Gastrocnemius medialis (tissue), 4 donors: ENCODE measurements around the gene RXFP4. TPM values are rescaled to one million over a fixed set of nuclear protein-coding genes. Genes with fewer than 3 reads are reported as not detected.
A peak's percentile ranks its signal among the peaks of the same experiment; 100 is the strongest.

Source experiments
- ATAC-seq, 2 donors: fragments of 150-250 bp; one replicate each; pipeline ENCODE4 v1.9.1; 2016
- DNase-seq, 2 donors: peaks; one replicate each; pipeline ENCODE4 v3.0.0-alpha.2; 2019
- H3K27ac ChIP-seq, 4 donors: fragments of 200-600 bp; sonication (generic); 1 replicate in 1 of 4; 2 replicates in 3 of 4; pipeline ENCODE4 v1.5.1; 2016 to 2018; ENCODE audit warnings: mild to moderate bottlenecking in 2 of 4, moderate library complexity in 1 of 4
- H3K27me3 ChIP-seq, 3 donors: fragments of 200-600 bp; sonication (generic) in 2 of 3; 1 replicate in 1 of 3; 2 replicates in 2 of 3; pipeline versions ENCODE4 v1.5.1 to v1.6.0; 2016 to 2019; ENCODE audit warnings: mild to moderate bottlenecking in 1 of 3, moderate library complexity in 1 of 3
- H3K36me3 ChIP-seq, 2 donors: fragments of 200-600 bp; sonication (generic) in 1 of 2; one replicate each; pipeline ENCODE4 v1.5.1; 2017 to 2018
- H3K4me1 ChIP-seq, 2 donors: fragments of 200-600 bp; sonication (generic) in 1 of 2; one replicate each; pipeline ENCODE4 v1.5.1; 2016 to 2017; ENCODE audit warnings: mild to moderate bottlenecking in 2 of 2
- H3K4me3 ChIP-seq, 4 donors: fragments of 200-600 bp; sonication (generic) in 3 of 4; 1 replicate in 1 of 4; 2 replicates in 3 of 4; pipeline ENCODE4 v1.5.1; 2016 to 2019; ENCODE audit warnings: mild to moderate bottlenecking in 2 of 4
- H3K9me3 ChIP-seq, 3 donors: fragments of 200-600 bp; sonication (generic) in 2 of 3; 1 replicate in 1 of 3; 2 replicates in 2 of 3; pipeline ENCODE4 v1.5.1; 2016 to 2019
- POLR2A ChIP-seq, 2 donors: fragments of 450-650 bp; IDR thresholded peaks; one replicate each; pipeline ENCODE4 v1.6.1; 2017; ENCODE audit warnings: antibody characterized with exemption in 2 of 2, mild to moderate bottlenecking in 2 of 2, moderate library complexity in 2 of 2
- in situ Hi-C, 4 donors: fragments of 200-750 bp; cut with MboI; loops; one replicate each; pipeline versions ENCODE4 v1.15.0 to v1.8.0; 2017; ENCODE audit warnings: low sequenced_read_pairs in 4 of 4
- intact Hi-C: fragments of 100-400 bp; cut with DNase I; formaldehyde crosslinking; loops from one replicate; pipeline ENCODE4 v1.15.1; 2023; ENCODE audit warnings: low total_unique reads
- microRNA-seq, 2 donors: library from miRNA; unstranded; fragments of <30 nt; microRNA quantifications; one replicate each; pipeline ENCODE4, GENCODE V29; 2016; ENCODE audit warnings: borderline replicate concordance in 2 of 2
- total RNA-seq, 4 donors: library from RNA; depleted of rRNA; stranded (reverse); fragments of >200 nt; gene quantifications; one replicate each; pipeline versions ENCODE4 v1.1.0 to v1.2.3, GENCODE V29; 2016
- TF ChIP-seq, protein P1 (sequence below), 5 experiments: fragments of 450-650 bp in 3 of 5; fragments of 200-600 bp in 2 of 5; sonication (generic) in 2 of 5; IDR thresholded peaks in 4 of 5; conservative IDR thresholded peaks in 1 of 5; 1 replicate in 4 of 5; 2 replicates in 1 of 5; pipeline ENCODE4 v1.5.1; 2016 to 2019; ENCODE audit warnings: antibody characterized with exemption in 5 of 5, mild to moderate bottlenecking in 3 of 5, moderate library complexity in 3 of 5

The RXFP4 gene
- total RNA-seq, 4 donors from 2014 or later = not detected

DNA sequence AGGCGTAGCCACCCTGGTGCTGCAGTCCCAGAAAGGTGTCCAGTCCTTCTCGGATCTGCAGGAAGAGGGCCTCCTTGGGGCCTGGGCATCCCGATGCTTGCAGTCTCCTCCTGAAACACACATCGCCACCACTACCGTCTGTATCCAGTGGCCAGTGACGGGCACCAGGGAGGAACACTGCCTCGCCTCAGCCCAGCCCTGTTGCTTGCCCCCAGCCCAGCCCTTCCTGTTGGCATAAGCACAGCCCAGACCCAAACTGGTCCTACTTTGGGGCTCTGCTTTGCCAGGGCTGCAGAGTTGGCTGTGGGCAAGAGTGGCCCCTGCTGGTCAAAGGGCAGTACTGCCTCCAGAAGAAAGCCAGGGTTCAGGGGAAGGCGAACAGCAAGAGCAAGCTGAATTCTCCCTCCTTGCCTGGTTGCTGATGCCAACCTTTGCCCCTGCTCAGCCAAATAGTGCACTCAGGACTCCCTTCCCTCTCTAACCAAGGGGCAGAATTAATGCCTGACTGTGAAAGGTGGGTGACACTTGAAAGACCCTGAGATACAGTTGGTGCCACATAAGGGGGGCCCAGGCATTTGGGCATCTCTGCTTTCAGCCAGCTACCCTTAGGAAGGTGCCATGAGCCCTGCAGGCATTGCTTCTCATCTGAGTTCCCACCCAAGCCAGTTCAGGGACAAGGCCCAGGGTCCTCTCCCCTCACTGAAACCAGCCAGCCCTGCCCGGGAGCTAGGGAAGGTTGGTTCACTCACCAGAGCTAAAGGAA is 48.0 kb downstream of the RXFP4 start:
- Histone ChIP-seq H3K27me3 (no peaks in the 10 kb centered on the region), H3K4me1 (peaks cover 3 to 7% of the 10 kb centered on the region in 2 donors), H3K9me3 (no peaks in the 10 kb centered on the region), H3K27ac (peak overlapping the region in 2 of 4 donors; percentile 22 to 35), H3K36me3 (no peaks in the 10 kb centered on the region), H3K4me3 (peak overlapping the region; percentile 26 to 44 (median 40))
- in situ Hi-C loops = loop anchor here (5.0 kb wide), 1 partner anchor 52 kb away; no protein-coding TSS in a partner anchor
- DNase-seq (peak; percentile 42 to 67), ATAC-seq (peak; percentile 89 to 95)
- TF ChIP-seq, protein P1, sequence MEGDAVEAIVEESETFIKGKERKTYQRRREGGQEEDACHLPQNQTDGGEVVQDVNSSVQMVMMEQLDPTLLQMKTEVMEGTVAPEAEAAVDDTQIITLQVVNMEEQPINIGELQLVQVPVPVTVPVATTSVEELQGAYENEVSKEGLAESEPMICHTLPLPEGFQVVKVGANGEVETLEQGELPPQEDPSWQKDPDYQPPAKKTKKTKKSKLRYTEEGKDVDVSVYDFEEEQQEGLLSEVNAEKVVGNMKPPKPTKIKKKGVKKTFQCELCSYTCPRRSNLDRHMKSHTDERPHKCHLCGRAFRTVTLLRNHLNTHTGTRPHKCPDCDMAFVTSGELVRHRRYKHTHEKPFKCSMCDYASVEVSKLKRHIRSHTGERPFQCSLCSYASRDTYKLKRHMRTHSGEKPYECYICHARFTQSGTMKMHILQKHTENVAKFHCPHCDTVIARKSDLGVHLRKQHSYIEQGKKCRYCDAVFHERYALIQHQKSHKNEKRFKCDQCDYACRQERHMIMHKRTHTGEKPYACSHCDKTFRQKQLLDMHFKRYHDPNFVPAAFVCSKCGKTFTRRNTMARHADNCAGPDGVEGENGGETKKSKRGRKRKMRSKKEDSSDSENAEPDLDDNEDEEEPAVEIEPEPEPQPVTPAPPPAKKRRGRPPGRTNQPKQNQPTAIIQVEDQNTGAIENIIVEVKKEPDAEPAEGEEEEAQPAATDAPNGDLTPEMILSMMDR (IDR thresholded peaks at IDR 0.05 in 4 of 5, conservative IDR thresholded peaks at IDR 0.05 in 1 of 5) = peak; percentile 98 to 99 (median 99)
- TF ChIP-seq POLR2A (IDR thresholded peaks at IDR 0.05) = no peak
- intact Hi-C loops = loop anchor here (1.0 to 2.0 kb wide), 2 partner anchors 23 to 51 kb away; no protein-coding TSS in a partner anchor

- no peaks in the 10 kb centered on the region for H3K27me3 ChIP-seq
- DNase-seq = no peak
- H3K9me3 ChIP-seq = no peaks in the 10 kb centered on the region
- ATAC-seq = no peak
- no peak overlapping the region for H3K27ac ChIP-seq
- in situ Hi-C loops (loop anchor here in 2 of 4 donors (5.0 kb wide), 1 partner anchor 53 kb away; no protein-coding TSS in a partner anchor), intact Hi-C loops (no loop called here)
- peaks cover 3 to 7% of the 10 kb centered on the region in 2 donors for H3K4me1 ChIP-seq
- no peak overlapping the region for H3K4me3 ChIP-seq
- no peaks in the 10 kb centered on the region for H3K36me3 ChIP-seq
- TF ChIP-seq POLR2A (IDR thresholded peaks at IDR 0.05) = no peak
- TF ChIP-seq, protein P1 (IDR thresholded peaks at IDR 0.05 in 4 of 5, conservative IDR thresholded peaks at IDR 0.05 in 1 of 5) = no peak
These were observed 48.7 kb downstream of the RXFP4 start for GRCh38 chr1:155990005-155990739.

Small RNA genes within 50 kb of the gene (microRNA-seq; reads per million reads assigned to microRNA genes)
- 0 reads per million in 2 donors for gene MIR6738

Other genes with a start within 250 kb of the RXFP4 start
- gene GON4L, start 84.4 kb upstream of the RXFP4 start, total RNA-seq = 10 to 100 TPM; 17.2 to 36.1 (median 19.9) TPM
- 1 to 10 TPM; 2.4 to 5.3 (median 3.1) TPM for gene SYT11, start 82.1 kb upstream of the RXFP4 start, total RNA-seq
- 10 to 100 TPM in 3 of 4 donors, 1 to 10 TPM in 1; 9.6 to 16.8 (median 15.2) TPM for gene RIT1, start 30.3 kb upstream of the RXFP4 start, total RNA-seq
- gene KHDC4, start 7.2 kb upstream of the RXFP4 start, total RNA-seq = 10 to 100 TPM; 18.2 to 46.3 (median 26.3) TPM
- gene ARHGEF2, start 36.9 kb downstream of the RXFP4 start, total RNA-seq = 10 to 100 TPM; 13.6 to 27.3 (median 26.4) TPM
- 100 to 1,000 TPM in 2 of 4 donors, 10 to 100 TPM in 2; 70.6 to 118 (median 108) TPM for gene SSR2, start 79.3 kb downstream of the RXFP4 start, total RNA-seq
- gene UBQLN4, start 112.2 kb downstream of the RXFP4 start, total RNA-seq = 10 to 100 TPM; 42.3 to 60.1 (median 46.0) TPM
- 10 to 100 TPM; 51.5 to 82.7 (median 72.6) TPM for gene LAMTOR2, start 113.1 kb downstream of the RXFP4 start, total RNA-seq
- 1 to 10 TPM in 1 of 4 donors, not detected in 3; 1.2 TPM for gene RAB25, start 119.5 kb downstream of the RXFP4 start, total RNA-seq
- gene MEX3A, start 140.8 kb downstream of the RXFP4 start, total RNA-seq = not detected
- gene LMNA, start 173.1 kb downstream of the RXFP4 start, total RNA-seq = 100 to 1,000 TPM; 143 to 244 (median 220) TPM
- 1 to 10 TPM in 2 of 4 donors, under 1 TPM in 2; 0.29 to 2.4 (median 1.2) TPM for gene SEMA4A, start 211.9 kb downstream of the RXFP4 start, total RNA-seq